Left lung (tissue), 10 donors: ENCODE results near the gene ITPK1. TPM values are rescaled to one million over a fixed set of nuclear protein-coding genes. Genes with fewer than 3 reads are reported as not detected.

Experiments
- ATAC-seq: fragments of 200-7000 bp; cut with Tn5 transposase; one replicate; pipeline ENCODE4 v1.9.1; 2020; ENCODE audit warnings: moderate library complexity
- DNase-seq, 4 donors: peaks; one replicate each; pipeline ENCODE4 v3.0.0-alpha.2; 2013 to 2020
- H3K27ac ChIP-seq, 2 donors: fragments of 200-600 bp; sonication (generic) in 1 of 2; one replicate each; pipeline versions ENCODE4 v1.5.0 to v1.8.0; 2020 to 2021
- H3K27me3 ChIP-seq, 2 donors: fragments of 200-600 bp; sonication (generic) in 1 of 2; one replicate each; pipeline versions ENCODE4 v1.5.0 to v1.8.0; 2020 to 2021
- H3K36me3 ChIP-seq, 2 donors: fragments of 200-600 bp; sonication (generic) in 1 of 2; one replicate each; pipeline versions ENCODE4 v1.5.0 to v1.8.0; 2020 to 2021
- H3K4me1 ChIP-seq, 2 donors: fragments of 200-600 bp; one replicate each; pipeline ENCODE4 v1.8.0; 2021
- H3K4me3 ChIP-seq, 2 donors: fragments of 200-600 bp; sonication (generic) in 1 of 2; one replicate each; pipeline versions ENCODE4 v1.5.0 to v1.8.0; 2020 to 2021; ENCODE audit warnings: mild to moderate bottlenecking in 1 of 2
- H3K9me3 ChIP-seq, 2 donors: fragments of 200-600 bp; sonication (generic) in 1 of 2; one replicate each; pipeline versions ENCODE4 v1.5.0 to v1.8.0; 2020 to 2021
- CTCF ChIP-seq, 2 donors: fragments of 200-600 bp; sonication (generic) in 1 of 2; IDR thresholded peaks; one replicate each; pipeline versions ENCODE4 v1.5.0 to v1.8.0; 2021; ENCODE audit warnings: antibody characterized with exemption in 2 of 2
- intact Hi-C, 2 donors: fragments of 100-400 bp; cut with DNase I; formaldehyde crosslinking; loops; one replicate each; pipeline versions ENCODE4 v1.11.2 to v1.14.2; 2022
- polyA plus RNA-seq, 6 donors: library from polyadenylated mRNA; unstranded; fragments of 120-200 nt; gene quantifications; one replicate each; pipeline ENCODE4 v1.2.1, GENCODE V29; 2013; ENCODE audit not compliant: insufficient read length in 6 of 6
- total RNA-seq, 2 donors: library from RNA; stranded (reverse); fragmentation: NEBNext Ultra II Directional; extraction: Animal tissue kit (Norgen Biotek cat#: 25700); gene quantifications; one replicate each; pipeline ENCODE4 v1.2.1, GENCODE V29; 2021
- donor health status: DM: no; HTN: yes; CAD: no.
- donor health status: DM: no; HTN: no; CAD: no.

Gene ITPK1
- total and polyA plus RNA-seq, 8 donors, result 18.1 to 108 (median 20.8) TPM

- intact Hi-C loops, result no loop called here
- Histone ChIP-seq H3K4me1 (peaks cover 4 to 23% of the 10 kb centered on the region in 2 donors), H3K4me3 (no peak overlapping the region), H3K36me3 (peaks cover 0 to 20% of the 10 kb centered on the region in 2 donors), H3K9me3 (no peaks in the 10 kb centered on the region), H3K27ac (no peak overlapping the region), H3K27me3 (no peaks in the 10 kb centered on the region)
- DNase-seq (no peak), ATAC-seq (no peak)
- TF ChIP-seq CTCF (IDR thresholded peaks at IDR 0.05), result no peak
These were observed 98.4 kb downstream of the ITPK1 start for GRCh38 chr14:93017301-93017797.

- no peak for DNase-seq
- intact Hi-C loops, result no loop called here
- peaks cover 0 to 20% of the 10 kb centered on the region in 2 donors for H3K36me3 ChIP-seq
- no peak for ATAC-seq
- H3K9me3 ChIP-seq, result no peaks in the 10 kb centered on the region
- peaks cover 4 to 27% of the 10 kb centered on the region in 2 donors for H3K4me1 ChIP-seq
- H3K27ac ChIP-seq, result no peak overlapping the region
- H3K4me3 ChIP-seq, result no peak overlapping the region
- TF ChIP-seq CTCF (IDR thresholded peaks at IDR 0.05), result no peak
- H3K27me3 ChIP-seq, result no peaks in the 10 kb centered on the region
These were observed 99.4 kb downstream of the ITPK1 start for GRCh38 chr14:93016275-93016845.

- Histone ChIP-seq H3K36me3 (peaks cover 0 to 20% of the 10 kb centered on the region in 2 donors), H3K4me1 (peaks cover 4 to 30% of the 10 kb centered on the region in 2 donors), H3K4me3 (no peak overlapping the region), H3K9me3 (no peaks in the 10 kb centered on the region), H3K27ac (no peak overlapping the region), H3K27me3 (no peaks in the 10 kb centered on the region)
- intact Hi-C loops, result no loop called here
- no peak for TF ChIP-seq CTCF (IDR thresholded peaks at IDR 0.05)
- ATAC-seq (no peak), DNase-seq (no peak)
These were observed 100.2 kb downstream of the ITPK1 start for GRCh38 chr14:93015505-93015904.

GRCh38 chr14:93015064-93015463 lies 100.7 kb downstream of the ITPK1 start:
- DNase-seq, result no peak
- H3K4me1 ChIP-seq, result peaks cover 4 to 30% of the 10 kb centered on the region in 2 donors
- no peak for ATAC-seq
- H3K27ac ChIP-seq, result no peak overlapping the region
- no peak for TF ChIP-seq CTCF (IDR thresholded peaks at IDR 0.05)
- intact Hi-C loops, result no loop called here
- peaks cover 0 to 20% of the 10 kb centered on the region in 2 donors for H3K36me3 ChIP-seq
- H3K27me3 ChIP-seq, result no peaks in the 10 kb centered on the region
- no peaks in the 10 kb centered on the region for H3K9me3 ChIP-seq
- H3K4me3 ChIP-seq, result no peak overlapping the region

DNA sequence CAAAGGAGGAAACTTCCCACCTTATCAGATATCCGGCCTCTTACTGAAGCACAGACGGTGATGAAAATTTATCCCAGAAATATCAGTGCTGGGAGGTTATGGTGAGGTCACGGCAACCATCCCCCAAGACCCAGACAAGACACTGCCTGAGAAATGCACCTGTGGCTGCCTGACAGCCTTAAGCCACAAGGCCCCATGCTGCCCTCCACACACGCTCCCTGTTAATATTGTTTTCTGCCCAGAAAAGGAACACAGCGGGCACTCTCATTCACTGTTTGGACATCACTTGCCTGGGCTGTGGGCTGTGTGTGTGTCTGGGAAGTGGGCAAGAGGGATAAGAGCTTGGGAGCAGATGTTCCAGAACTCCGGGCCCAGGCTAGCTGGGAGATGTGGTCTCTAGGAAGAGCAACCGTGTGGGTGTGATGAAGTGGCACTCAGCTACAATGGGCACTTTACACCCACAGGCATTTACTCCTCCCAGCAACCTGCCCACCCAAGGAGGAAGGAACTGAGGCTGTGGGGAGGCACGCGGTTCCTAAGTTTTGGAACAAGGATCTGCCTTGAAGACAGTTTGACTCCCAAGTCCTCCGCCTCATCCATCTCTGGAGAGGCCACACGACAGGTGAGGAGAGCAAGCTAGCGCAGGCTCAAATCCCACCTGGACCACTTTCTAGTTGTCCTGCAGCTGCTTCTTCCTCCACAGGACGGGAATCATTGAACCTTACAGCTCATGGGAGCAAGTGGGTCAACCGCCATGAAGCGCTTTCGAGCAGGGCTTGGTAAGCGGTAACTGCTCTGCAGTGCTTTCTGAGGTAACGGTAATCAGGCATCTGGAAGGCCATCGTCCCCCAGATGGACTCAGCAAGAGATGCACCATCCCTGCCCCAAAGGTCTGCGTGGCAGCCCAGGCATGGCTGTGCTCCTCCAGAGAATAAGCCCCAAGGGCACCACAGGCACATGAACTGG lies 101.4 kb downstream of the ITPK1 start:
- Histone ChIP-seq H3K27me3 (no peaks in the 10 kb centered on the region), H3K4me1 (peaks cover 4 to 31% of the 10 kb centered on the region in 2 donors), H3K27ac (no peak overlapping the region), H3K36me3 (peaks cover 0 to 20% of the 10 kb centered on the region in 2 donors), H3K4me3 (no peak overlapping the region), H3K9me3 (no peaks in the 10 kb centered on the region)
- intact Hi-C loops, result no loop called here
- DNase-seq (no peak), ATAC-seq (no peak)
- TF ChIP-seq CTCF (IDR thresholded peaks at IDR 0.05), result no peak
